Esophagus squamous epithelium (tissue), 4 donors: ENCODE results near the gene RNF151.

Source experiments
- POLR2A ChIP-seq, 4 donors: fragments of 450-650 bp; IDR thresholded peaks; one replicate each; pipeline ENCODE4 v1.6.1; 2017; ENCODE audit warnings: antibody characterized with exemption in 4 of 4, mild to moderate bottlenecking in 4 of 4, moderate library complexity in 3 of 4
- TF ChIP-seq, protein P1 (sequence below), 6 experiments: fragments of 450-650 bp in 4 of 6; fragments of 200-600 bp in 2 of 6; sonication (generic) in 2 of 6; IDR thresholded peaks; one replicate each; pipeline ENCODE4 v1.5.1; 2016 to 2019; ENCODE audit warnings: antibody characterized with exemption in 6 of 6, mild to moderate bottlenecking in 4 of 6, moderate library complexity in 4 of 6

DNA sequence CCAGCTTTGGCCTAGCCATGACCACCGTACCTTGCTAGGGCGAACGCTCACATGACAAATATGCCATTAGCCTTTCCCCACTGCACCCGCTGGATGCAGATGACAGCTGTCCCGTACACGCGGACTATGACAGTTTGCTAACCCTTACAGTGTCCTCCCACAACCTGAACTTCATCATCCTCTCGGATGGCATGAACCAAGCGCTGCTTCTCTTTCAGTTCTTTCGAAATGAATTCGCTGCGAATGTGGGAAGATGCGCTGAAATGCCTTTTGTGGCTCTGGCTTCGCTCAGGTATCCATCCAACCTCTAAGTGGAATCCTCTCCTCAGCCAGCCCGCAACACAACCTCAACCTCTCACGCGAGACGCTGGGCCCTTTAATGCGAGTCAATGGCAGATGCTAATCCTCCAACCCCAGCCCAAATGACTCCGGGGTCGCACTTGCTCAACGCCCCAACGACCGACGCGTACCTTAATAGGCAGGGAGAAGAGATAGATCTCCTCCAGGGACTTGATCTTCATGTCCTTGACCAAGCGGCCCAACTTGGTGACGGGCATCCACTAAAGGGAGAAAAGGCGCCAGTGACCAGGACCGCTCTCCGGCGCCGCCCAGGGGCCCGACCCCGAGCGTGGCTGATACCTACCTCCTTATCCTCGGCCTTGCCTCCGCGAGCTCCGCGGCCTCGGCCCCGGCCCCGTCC lies 2.7 kb upstream of the RNF151 start:
- TF ChIP-seq POLR2A (IDR thresholded peaks at IDR 0.05), result no peak
- TF ChIP-seq, protein P1, sequence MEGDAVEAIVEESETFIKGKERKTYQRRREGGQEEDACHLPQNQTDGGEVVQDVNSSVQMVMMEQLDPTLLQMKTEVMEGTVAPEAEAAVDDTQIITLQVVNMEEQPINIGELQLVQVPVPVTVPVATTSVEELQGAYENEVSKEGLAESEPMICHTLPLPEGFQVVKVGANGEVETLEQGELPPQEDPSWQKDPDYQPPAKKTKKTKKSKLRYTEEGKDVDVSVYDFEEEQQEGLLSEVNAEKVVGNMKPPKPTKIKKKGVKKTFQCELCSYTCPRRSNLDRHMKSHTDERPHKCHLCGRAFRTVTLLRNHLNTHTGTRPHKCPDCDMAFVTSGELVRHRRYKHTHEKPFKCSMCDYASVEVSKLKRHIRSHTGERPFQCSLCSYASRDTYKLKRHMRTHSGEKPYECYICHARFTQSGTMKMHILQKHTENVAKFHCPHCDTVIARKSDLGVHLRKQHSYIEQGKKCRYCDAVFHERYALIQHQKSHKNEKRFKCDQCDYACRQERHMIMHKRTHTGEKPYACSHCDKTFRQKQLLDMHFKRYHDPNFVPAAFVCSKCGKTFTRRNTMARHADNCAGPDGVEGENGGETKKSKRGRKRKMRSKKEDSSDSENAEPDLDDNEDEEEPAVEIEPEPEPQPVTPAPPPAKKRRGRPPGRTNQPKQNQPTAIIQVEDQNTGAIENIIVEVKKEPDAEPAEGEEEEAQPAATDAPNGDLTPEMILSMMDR (IDR thresholded peaks at IDR 0.05), result no peak
